Measurements from ENCODE around the gene FUT2. TPM values are rescaled to one million over a fixed set of nuclear protein-coding genes. Genes with fewer than 3 reads are reported as not detected.

Gene FUT2
- total RNA-seq, 1 donor, result not detected

DNA sequence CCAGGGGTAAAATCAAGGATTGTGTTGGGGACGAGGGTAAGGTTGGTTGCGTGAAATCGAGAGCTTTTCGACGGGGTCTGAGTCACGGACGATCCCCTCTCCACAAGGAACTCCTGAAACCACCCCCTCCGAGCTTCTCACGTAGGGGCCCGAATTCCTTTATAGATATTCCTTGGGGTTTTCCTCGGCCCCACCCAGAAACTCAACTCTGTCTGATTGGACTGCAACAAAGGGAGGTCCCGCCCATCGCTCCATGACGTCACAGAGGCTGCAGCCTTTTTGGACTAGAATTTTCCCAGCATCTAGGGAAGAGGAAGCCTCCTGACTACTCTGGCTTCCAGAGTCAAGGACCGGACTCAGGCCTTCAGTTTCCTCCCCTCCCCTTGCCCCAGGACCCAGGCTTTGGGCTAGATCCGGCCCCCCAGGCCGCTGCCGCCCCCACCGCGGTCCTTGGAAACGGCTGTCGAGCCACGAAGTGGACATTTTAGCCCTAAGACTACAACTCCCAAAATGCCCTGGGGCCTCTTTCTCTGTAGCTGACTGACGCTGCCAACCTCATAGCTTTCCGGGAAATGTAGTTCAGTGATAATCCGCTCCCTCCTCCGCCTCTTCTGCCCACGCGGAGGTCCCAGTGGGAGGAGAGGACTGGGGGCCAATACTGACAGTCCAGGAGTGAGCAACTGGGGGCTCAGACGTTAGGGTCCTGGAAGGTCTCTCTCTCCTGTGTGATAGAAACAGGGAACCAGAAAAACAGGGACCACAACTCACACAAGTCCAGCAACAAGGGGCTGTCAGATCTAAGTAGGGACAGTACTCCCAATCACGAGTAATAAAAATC is 51.2 kb downstream of the FUT2 start, which contains the start of gene IZUMO1:
Gene IZUMO1, minus strand, starts transcription at position 172 of the 838 bp plus-strand sequence. CDS start 1,050 bp downstream, outside the sequence.
- TF ChIP-seq CTCF (IDR thresholded peaks at IDR 0.05; ENCODE audit: insufficient read depth, low read depth, low read length), result no peak
- peak within 1 kb of the TSS; percentile 77 for H3K4me3 ChIP-seq (ENCODE audit: low read depth, low read length)
- DNase-seq (ENCODE audit: low read depth), result peak; percentile 91

GRCh38 chr19:48749571-48750198 is 53.9 kb downstream of the FUT2 start:
- TF ChIP-seq CTCF (IDR thresholded peaks at IDR 0.05; ENCODE audit: insufficient read depth, low read depth, low read length), result no peak
- DNase-seq (ENCODE audit: low read depth), result no peak
- H3K4me3 ChIP-seq (ENCODE audit: low read depth, low read length), result no peak overlapping the region

GRCh38 chr19:48750351-48750750 is 54.6 kb downstream of the FUT2 start:
- no peak for TF ChIP-seq CTCF (IDR thresholded peaks at IDR 0.05; ENCODE audit: insufficient read depth, low read depth, low read length)
- no peak overlapping the region for H3K4me3 ChIP-seq (ENCODE audit: low read depth, low read length)
- no peak for DNase-seq (ENCODE audit: low read depth)

DNA sequence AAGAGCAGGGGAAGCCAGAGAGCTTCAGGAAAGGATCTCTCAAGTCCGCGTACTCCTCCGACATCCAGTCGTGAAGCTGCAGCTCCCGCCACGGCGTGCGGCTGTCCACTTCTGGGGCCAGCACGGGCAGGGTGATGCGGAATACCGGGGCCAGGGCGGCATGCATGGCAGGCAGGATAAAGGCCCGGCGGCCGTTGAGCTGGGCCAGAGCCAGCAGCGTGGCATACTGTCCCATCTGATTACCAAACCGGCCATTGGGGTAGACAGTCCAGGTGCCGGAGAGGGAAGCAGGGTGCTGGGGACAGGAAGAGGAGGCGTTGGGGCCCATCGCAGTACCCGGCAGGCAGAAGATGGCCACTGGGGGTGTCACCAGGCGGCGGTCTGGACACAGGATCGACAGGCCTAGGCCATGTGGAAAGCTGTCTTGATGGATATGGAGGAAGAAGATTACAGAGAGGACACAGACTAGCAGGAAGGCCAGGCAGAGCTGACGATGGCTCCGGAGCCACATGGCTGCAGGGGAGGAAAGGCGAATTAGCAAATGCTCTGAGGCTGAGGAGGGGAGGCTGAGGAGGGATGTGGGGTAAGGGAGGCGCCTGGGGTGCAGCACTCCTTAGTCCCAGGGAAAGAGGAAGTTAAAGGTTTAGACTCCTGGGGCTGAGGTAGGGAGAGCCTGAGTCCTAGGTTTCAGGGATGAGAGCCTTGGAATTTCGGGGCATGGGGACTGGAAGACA is 55.2 kb downstream of the FUT2 start:
- no peak for DNase-seq (ENCODE audit: low read depth)
- TF ChIP-seq CTCF (IDR thresholded peaks at IDR 0.05; ENCODE audit: insufficient read depth, low read depth, low read length), result no peak
- no peak overlapping the region for H3K4me3 ChIP-seq (ENCODE audit: low read depth, low read length)

DNA sequence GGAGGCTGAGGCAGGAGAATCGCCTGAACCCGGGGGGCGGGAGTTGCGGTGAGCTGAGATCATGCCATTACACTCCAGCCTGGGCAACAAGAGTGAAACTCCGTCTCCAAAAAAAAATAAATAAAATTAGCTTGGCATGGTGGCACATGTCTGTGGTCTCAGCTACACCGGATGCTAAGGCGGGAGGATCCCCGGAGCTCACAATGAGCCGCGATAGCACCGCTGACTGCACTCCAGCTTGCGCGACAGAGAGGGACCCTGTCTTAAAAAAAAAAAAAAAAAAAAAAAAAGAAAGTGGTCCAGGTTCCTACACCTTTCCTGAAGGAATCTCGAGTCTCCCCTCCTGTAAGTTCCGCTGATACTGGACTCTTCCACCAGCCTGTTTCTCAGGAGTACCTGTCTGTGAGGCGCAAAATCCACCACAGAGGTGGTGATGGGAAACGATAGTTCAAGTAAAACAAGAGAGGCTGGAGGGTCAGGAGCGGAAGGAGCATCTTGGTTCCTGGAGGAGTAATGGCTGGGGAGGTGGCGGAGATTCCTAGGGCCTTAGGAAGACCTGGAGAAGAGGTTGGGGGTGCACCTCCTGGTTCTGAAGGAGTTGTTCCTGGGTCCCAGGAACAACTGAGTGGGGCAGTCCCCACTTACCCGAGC is 56.2 kb downstream of the FUT2 start:
- no peak for DNase-seq (ENCODE audit: low read depth)
- TF ChIP-seq CTCF (IDR thresholded peaks at IDR 0.05; ENCODE audit: insufficient read depth, low read depth, low read length), result no peak
- H3K4me3 ChIP-seq (ENCODE audit: low read depth, low read length), result peak overlapping the region; percentile 52

Data from fibroblast of villous mesenchyme (primary cell).